ENCODE data around the gene ACTC1. TPM values are rescaled to one million over a fixed set of nuclear protein-coding genes. Genes with fewer than 3 reads are reported as not detected.

ACTC1 gene
- total RNA-seq, 1 experiment from 2014 or later, result not detected

DNA sequence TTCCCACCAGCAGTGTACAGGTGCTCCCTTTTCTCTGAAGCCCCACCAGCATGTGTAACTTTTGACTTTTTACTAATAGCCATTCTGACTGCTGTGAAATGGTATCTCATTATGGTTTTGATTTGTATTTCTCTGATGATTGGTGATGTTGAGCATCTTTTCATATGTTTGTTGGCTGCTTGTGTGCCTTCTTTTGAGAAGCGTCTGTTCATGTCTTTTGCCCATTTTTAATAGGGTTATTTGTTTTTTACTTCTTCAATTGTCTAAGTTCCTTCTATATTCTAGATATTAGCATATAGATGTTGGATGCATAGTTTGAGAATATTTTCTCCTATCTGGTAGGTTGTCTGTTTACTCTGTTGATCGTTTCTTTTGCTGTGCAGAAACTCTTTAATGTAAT, 14.6 kb downstream of the ACTC1 start:
- DNase-seq (ENCODE audit: unreplicated experiment), result no peak
- no peak for TF ChIP-seq CTCF (IDR thresholded peaks at IDR 0.05; ENCODE audit: unreplicated experiment)
- no peak overlapping the region for H3K4me3 Mint-ChIP-seq (ENCODE audit: unreplicated experiment)
- POLR2A ChIA-PET, result no interaction called here
- H3K4me1 Mint-ChIP-seq (ENCODE audit: insufficient read depth, unreplicated experiment), result peaks cover 23% of the 10 kb centered on the region
- H3K27ac Mint-ChIP-seq (ENCODE audit: low read depth, unreplicated experiment), result no peak overlapping the region
- H3K9me3 Mint-ChIP-seq (ENCODE audit: unreplicated experiment), result no peaks in the 10 kb centered on the region
- no peaks in the 10 kb centered on the region for H3K27me3 Mint-ChIP-seq (ENCODE audit: insufficient read depth, unreplicated experiment)
- no TSS peak for BruUV-seq (replicated peaks)
- intact Hi-C loops (cut with micrococcal nuclease), result no loop called here
- CTCF ChIA-PET, result no interaction called here
- peaks cover 6% of the 10 kb centered on the region for H3K36me3 Mint-ChIP-seq (ENCODE audit: insufficient read depth, unreplicated experiment)

DNA sequence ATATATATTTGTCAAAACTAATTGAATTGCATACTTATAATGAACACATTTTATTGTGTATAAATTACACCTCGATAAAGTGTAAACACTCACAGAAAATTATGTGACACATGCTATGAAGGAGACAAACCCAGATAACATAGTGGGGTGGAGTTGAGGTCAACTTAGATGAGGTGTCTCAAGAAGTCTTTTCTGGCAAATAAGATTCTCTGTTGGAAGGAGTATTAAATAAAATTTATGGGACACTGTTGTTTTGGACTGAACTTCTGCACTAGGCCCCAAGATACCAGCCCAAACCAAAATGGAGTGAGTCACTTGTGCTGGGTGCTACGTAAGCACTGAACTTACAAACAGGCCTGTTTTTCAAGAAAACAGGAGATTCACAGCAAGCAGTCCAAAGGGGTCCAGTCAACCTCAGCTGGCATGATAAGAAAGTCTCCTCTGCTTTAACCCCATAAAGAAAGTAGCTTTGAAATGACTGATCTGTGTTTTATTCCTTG, 18.7 kb downstream of the ACTC1 start:
- no peaks in the 10 kb centered on the region for H3K36me3 Mint-ChIP-seq (ENCODE audit: insufficient read depth, unreplicated experiment)
- no peak overlapping the region for H3K4me3 Mint-ChIP-seq (ENCODE audit: unreplicated experiment)
- no peak for TF ChIP-seq CTCF (IDR thresholded peaks at IDR 0.05; ENCODE audit: unreplicated experiment)
- H3K9me3 Mint-ChIP-seq (ENCODE audit: unreplicated experiment), result no peaks in the 10 kb centered on the region
- intact Hi-C loops (cut with micrococcal nuclease), result no loop called here
- no peaks in the 10 kb centered on the region for H3K4me1 Mint-ChIP-seq (ENCODE audit: insufficient read depth, unreplicated experiment)
- DNase-seq (ENCODE audit: unreplicated experiment), result no peak
- H3K27me3 Mint-ChIP-seq (ENCODE audit: insufficient read depth, unreplicated experiment), result peaks cover 38% of the 10 kb centered on the region
- no peak overlapping the region for H3K27ac Mint-ChIP-seq (ENCODE audit: low read depth, unreplicated experiment)
- CTCF ChIA-PET, result interaction anchor here (0.6 kb wide), 1 partner anchor 92 kb away, joined by 3 read pairs; no protein-coding TSS in a partner anchor
- POLR2A ChIA-PET, result no interaction called here
- BruUV-seq (replicated peaks), result no TSS peak

DNA sequence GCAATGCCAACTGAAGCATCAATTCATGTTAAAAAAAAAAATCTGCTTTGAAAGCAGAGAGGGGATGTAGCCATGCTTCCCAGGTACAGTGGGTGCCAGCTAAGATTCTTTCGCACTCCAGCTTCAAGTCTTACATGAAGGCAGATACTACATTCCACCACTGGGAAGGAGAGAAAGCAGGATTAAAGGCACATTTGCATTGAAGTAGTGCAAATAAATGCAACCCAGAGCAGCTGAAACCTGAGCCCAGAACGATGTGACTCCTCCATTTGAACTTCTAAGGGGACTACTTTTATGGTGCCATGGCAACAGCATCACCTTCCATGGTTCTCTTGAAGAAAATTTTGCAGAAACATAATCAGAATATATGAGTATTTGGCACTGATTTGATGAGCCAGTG, 21.4 kb downstream of the ACTC1 start:
- CTCF ChIA-PET, result interaction anchor here (0.6 kb wide), 1 partner anchor 44 kb away, joined by 4 read pairs; no protein-coding TSS in a partner anchor
- Mint-ChIP-seq H3K4me3 (ENCODE audit: unreplicated experiment) (no peak overlapping the region), H3K27ac (ENCODE audit: low read depth, unreplicated experiment) (no peak overlapping the region), H3K4me1 (ENCODE audit: insufficient read depth, unreplicated experiment) (peaks cover 9% of the 10 kb centered on the region), H3K36me3 (ENCODE audit: insufficient read depth, unreplicated experiment) (no peaks in the 10 kb centered on the region), H3K27me3 (ENCODE audit: insufficient read depth, unreplicated experiment) (peaks cover 40% of the 10 kb centered on the region), H3K9me3 (ENCODE audit: unreplicated experiment) (no peaks in the 10 kb centered on the region)
- POLR2A ChIA-PET, result no interaction called here
- DNase-seq (ENCODE audit: unreplicated experiment), result no peak
- no TSS peak for BruUV-seq (replicated peaks)
- TF ChIP-seq CTCF (IDR thresholded peaks at IDR 0.05; ENCODE audit: unreplicated experiment), result no peak
- intact Hi-C loops (cut with micrococcal nuclease), result no loop called here

GRCh38 chr15:34773013-34773412, 22.3 kb downstream of the ACTC1 start:
- peaks cover 18% of the 10 kb centered on the region for H3K4me1 Mint-ChIP-seq (ENCODE audit: insufficient read depth, unreplicated experiment)
- DNase-seq (ENCODE audit: unreplicated experiment), result no peak
- no TSS peak for BruUV-seq (replicated peaks)
- H3K27me3 Mint-ChIP-seq (ENCODE audit: insufficient read depth, unreplicated experiment), result peaks cover 40% of the 10 kb centered on the region
- no peak overlapping the region for H3K4me3 Mint-ChIP-seq (ENCODE audit: unreplicated experiment)
- no peaks in the 10 kb centered on the region for H3K9me3 Mint-ChIP-seq (ENCODE audit: unreplicated experiment)
- CTCF ChIA-PET, result no interaction called here
- POLR2A ChIA-PET, result no interaction called here
- TF ChIP-seq CTCF (IDR thresholded peaks at IDR 0.05; ENCODE audit: unreplicated experiment), result no peak
- no peak overlapping the region for H3K27ac Mint-ChIP-seq (ENCODE audit: low read depth, unreplicated experiment)
- intact Hi-C loops (cut with micrococcal nuclease), result no loop called here
- no peaks in the 10 kb centered on the region for H3K36me3 Mint-ChIP-seq (ENCODE audit: insufficient read depth, unreplicated experiment)

Data from MCF 10A (cell line).